ENCODE data around the gene MAST4.

MAST4 gene

DNA sequence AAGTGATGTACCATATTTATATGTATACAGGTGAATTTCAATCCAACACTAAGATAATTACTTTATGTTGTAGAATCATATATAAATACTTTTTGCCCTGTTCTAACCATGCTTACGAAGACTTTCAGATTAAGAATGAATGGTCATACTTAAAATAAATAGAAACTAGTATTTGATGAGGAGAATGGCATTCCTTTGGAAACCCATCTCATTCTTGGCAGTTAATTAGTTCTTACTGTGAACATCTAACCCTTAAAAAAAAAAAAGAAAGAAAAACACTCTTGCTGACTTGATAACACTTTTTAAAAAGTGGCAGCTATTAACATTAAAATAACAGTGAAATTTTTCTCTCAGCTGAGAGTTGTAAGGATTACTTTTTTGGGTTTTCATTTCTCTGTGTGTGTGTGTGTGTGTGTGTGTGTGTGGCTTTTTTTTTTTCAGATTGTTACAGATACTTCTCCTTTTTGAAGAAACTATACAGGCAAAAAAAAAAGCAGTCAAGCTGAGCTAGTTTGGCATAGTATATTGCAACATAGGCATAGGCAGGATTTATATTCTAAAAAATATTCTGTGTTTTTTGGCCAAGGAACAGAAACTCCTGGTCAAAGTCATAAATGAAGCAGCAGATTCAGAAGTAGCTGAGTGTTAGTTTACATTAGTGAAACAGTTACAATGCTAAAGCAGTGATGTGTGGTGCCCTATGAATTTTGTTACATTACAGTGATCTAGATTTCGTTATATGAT is 436.9 kb downstream of the MAST4 start:
- no peak overlapping the region for H3K4me3 ChIP-seq (ENCODE audit: low read depth, low read length)
- no peaks in the 10 kb centered on the region for H3K27me3 ChIP-seq (ENCODE audit: control insufficient read depth, insufficient read depth, low read length)
- peaks cover 32% of the 10 kb centered on the region for H3K4me1 ChIP-seq (ENCODE audit: control insufficient read depth, insufficient read depth, low read length)
- H3K9me3 ChIP-seq (ENCODE audit: control insufficient read depth, insufficient read depth, low read depth, low read length) = no peaks in the 10 kb centered on the region
- no peak overlapping the region for H3K27ac ChIP-seq (ENCODE audit: low read depth, low read length)
- H3K36me3 ChIP-seq (ENCODE audit: control insufficient read depth, insufficient read depth, low read length) = no peaks in the 10 kb centered on the region
- H3K9ac ChIP-seq (ENCODE audit: low read length) = no peak overlapping the region

- Histone ChIP-seq H3K4me3 (ENCODE audit: low read depth, low read length) (no peak overlapping the region), H3K27me3 (ENCODE audit: control insufficient read depth, insufficient read depth, low read length) (no peaks in the 10 kb centered on the region), H3K27ac (ENCODE audit: low read depth, low read length) (no peak overlapping the region), H3K9me3 (ENCODE audit: control insufficient read depth, insufficient read depth, low read depth, low read length) (no peaks in the 10 kb centered on the region), H3K4me1 (ENCODE audit: control insufficient read depth, insufficient read depth, low read length) (peaks cover 33% of the 10 kb centered on the region), H3K36me3 (ENCODE audit: control insufficient read depth, insufficient read depth, low read length) (no peaks in the 10 kb centered on the region), H3K9ac (ENCODE audit: low read length) (no peak overlapping the region)
Observed at GRCh38 chr5:67033880-67034651, 437.9 kb downstream of the MAST4 start.

DNA sequence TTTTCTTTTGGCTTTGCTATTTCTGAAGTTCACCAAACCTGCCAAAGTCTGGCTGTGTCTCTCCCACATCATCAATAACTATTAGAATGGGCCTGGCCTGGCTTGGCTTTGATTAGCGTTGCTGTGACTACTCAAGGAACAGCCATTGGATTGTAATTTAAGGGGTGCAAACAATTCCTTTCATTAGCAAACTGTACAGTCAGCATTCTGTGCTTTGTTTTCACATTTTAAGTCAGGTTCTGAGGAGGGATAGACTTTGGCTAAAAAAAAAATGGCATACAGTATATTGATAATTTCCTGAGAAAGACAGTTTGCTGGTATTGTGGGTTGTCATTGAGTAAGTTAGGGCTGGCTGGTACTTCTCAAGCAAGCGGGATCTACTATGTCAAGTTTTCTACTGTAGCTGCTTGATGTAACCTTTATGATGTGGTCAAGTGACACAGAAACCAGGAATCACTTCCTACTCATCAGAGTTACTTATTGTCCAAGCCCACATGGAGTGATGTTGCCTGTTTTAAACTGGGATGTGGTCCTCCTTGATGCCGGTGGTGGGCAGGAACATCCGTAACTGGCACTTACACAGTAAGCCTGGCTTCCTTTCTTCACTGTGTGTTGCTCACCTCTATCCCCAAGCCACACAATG is 439.0 kb downstream of the MAST4 start:
- H3K4me3 ChIP-seq (ENCODE audit: low read depth, low read length) = no peak overlapping the region
- no peaks in the 10 kb centered on the region for H3K27me3 ChIP-seq (ENCODE audit: control insufficient read depth, insufficient read depth, low read length)
- H3K27ac ChIP-seq (ENCODE audit: low read depth, low read length) = no peak overlapping the region
- H3K36me3 ChIP-seq (ENCODE audit: control insufficient read depth, insufficient read depth, low read length) = no peaks in the 10 kb centered on the region
- H3K9ac ChIP-seq (ENCODE audit: low read length) = no peak overlapping the region
- peaks cover 37% of the 10 kb centered on the region for H3K4me1 ChIP-seq (ENCODE audit: control insufficient read depth, insufficient read depth, low read length)
- no peaks in the 10 kb centered on the region for H3K9me3 ChIP-seq (ENCODE audit: control insufficient read depth, insufficient read depth, low read depth, low read length)

GRCh38 chr5:67037171-67037570 is 441.0 kb downstream of the MAST4 start:
- Histone ChIP-seq H3K9ac (ENCODE audit: low read length) (no peak overlapping the region), H3K27ac (ENCODE audit: low read depth, low read length) (no peak overlapping the region), H3K4me1 (ENCODE audit: control insufficient read depth, insufficient read depth, low read length) (peaks cover 31% of the 10 kb centered on the region), H3K36me3 (ENCODE audit: control insufficient read depth, insufficient read depth, low read length) (no peaks in the 10 kb centered on the region), H3K4me3 (ENCODE audit: low read depth, low read length) (no peak overlapping the region), H3K27me3 (ENCODE audit: control insufficient read depth, insufficient read depth, low read length) (no peaks in the 10 kb centered on the region), H3K9me3 (ENCODE audit: control insufficient read depth, insufficient read depth, low read depth, low read length) (no peaks in the 10 kb centered on the region)

DNA sequence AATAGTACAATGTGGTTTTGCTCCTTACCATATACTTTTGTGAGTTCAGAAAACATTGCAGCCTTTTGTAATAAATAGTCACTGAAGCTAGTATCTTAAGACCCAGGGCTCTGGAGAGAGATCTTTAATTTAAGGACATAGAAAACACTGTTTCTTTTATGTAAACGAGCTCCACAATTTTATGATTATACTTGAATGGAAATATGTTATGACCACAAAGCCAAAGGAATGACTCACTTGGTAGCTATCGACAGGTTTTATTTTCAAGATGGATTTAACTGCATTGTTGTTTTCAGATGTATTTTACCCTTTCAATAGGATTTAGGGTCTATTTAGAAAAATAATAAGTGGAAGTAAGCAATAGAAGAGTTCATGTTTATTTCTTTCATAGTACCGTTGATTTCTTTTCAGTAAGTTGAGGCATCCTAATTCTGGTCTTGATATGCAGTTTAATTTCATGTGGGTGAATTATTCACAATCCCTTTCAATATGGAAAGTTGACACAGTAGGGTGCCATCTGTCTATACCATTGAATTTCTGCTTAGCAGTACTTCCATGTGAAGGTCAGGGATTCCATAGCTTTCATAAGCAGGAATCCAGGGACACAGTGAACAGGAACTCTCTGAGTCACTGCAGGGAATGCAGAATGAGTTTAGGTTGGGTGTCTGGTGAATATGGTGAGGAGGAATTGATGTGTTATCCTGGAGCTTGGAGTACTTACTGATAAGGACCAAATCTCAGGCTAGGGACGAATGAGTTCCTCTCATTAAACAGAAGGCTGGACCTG is 442.8 kb downstream of the MAST4 start:
- no peaks in the 10 kb centered on the region for H3K9me3 ChIP-seq (ENCODE audit: control insufficient read depth, insufficient read depth, low read depth, low read length)
- H3K27ac ChIP-seq (ENCODE audit: low read depth, low read length) = no peak overlapping the region
- no peak overlapping the region for H3K4me3 ChIP-seq (ENCODE audit: low read depth, low read length)
- no peaks in the 10 kb centered on the region for H3K36me3 ChIP-seq (ENCODE audit: control insufficient read depth, insufficient read depth, low read length)
- peaks cover 32% of the 10 kb centered on the region for H3K4me1 ChIP-seq (ENCODE audit: control insufficient read depth, insufficient read depth, low read length)
- no peak overlapping the region for H3K9ac ChIP-seq (ENCODE audit: low read length)
- no peaks in the 10 kb centered on the region for H3K27me3 ChIP-seq (ENCODE audit: control insufficient read depth, insufficient read depth, low read length)

GRCh38 chr5:67042176-67043003 is 446.2 kb downstream of the MAST4 start:
- Histone ChIP-seq H3K9me3 (ENCODE audit: control insufficient read depth, insufficient read depth, low read depth, low read length) (no peaks in the 10 kb centered on the region), H3K4me1 (ENCODE audit: control insufficient read depth, insufficient read depth, low read length) (peaks cover 24% of the 10 kb centered on the region), H3K36me3 (ENCODE audit: control insufficient read depth, insufficient read depth, low read length) (no peaks in the 10 kb centered on the region), H3K27ac (ENCODE audit: low read depth, low read length) (no peak overlapping the region), H3K27me3 (ENCODE audit: control insufficient read depth, insufficient read depth, low read length) (no peaks in the 10 kb centered on the region), H3K4me3 (ENCODE audit: low read depth, low read length) (no peak overlapping the region), H3K9ac (ENCODE audit: low read length) (no peak overlapping the region)

DNA sequence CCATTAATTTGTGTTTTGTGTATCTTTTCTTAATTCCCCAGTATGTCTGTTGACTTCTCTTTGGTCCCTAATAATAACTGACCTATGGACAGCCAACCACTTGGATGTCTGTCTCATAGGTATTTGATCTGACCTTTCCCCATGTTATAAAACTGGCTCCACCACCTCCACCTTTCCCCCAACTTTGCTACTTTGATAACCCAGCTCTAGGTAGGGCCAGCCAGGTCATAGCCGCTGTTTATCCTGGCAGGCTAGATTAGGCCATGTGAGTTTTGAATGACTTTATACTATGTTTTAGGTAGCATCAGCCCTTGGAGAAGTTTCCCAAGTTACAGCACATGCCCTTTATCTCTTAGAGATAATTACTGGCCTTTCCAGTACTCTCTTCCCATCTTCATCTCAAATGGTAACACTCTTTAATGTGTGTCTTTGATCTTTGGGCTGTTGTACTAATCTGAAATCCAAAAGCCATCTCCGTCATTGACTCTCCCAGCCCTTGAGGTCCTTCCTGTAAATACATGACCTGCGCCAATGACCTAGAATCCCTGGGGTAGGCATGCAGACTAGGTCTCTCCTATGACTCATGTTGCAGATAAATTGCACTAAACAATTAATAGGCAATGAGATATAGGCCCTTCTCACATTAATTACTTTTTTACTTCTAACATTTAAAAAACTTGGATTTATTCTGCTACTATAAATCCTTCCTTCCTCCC is 447.8 kb downstream of the MAST4 start:
- H3K4me3 ChIP-seq (ENCODE audit: low read depth, low read length) = no peak overlapping the region
- H3K36me3 ChIP-seq (ENCODE audit: control insufficient read depth, insufficient read depth, low read length) = no peaks in the 10 kb centered on the region
- H3K27ac ChIP-seq (ENCODE audit: low read depth, low read length) = no peak overlapping the region
- H3K27me3 ChIP-seq (ENCODE audit: control insufficient read depth, insufficient read depth, low read length) = no peaks in the 10 kb centered on the region
- H3K9me3 ChIP-seq (ENCODE audit: control insufficient read depth, insufficient read depth, low read depth, low read length) = no peaks in the 10 kb centered on the region
- no peak overlapping the region for H3K9ac ChIP-seq (ENCODE audit: low read length)
- peaks cover 28% of the 10 kb centered on the region for H3K4me1 ChIP-seq (ENCODE audit: control insufficient read depth, insufficient read depth, low read length)

DNA sequence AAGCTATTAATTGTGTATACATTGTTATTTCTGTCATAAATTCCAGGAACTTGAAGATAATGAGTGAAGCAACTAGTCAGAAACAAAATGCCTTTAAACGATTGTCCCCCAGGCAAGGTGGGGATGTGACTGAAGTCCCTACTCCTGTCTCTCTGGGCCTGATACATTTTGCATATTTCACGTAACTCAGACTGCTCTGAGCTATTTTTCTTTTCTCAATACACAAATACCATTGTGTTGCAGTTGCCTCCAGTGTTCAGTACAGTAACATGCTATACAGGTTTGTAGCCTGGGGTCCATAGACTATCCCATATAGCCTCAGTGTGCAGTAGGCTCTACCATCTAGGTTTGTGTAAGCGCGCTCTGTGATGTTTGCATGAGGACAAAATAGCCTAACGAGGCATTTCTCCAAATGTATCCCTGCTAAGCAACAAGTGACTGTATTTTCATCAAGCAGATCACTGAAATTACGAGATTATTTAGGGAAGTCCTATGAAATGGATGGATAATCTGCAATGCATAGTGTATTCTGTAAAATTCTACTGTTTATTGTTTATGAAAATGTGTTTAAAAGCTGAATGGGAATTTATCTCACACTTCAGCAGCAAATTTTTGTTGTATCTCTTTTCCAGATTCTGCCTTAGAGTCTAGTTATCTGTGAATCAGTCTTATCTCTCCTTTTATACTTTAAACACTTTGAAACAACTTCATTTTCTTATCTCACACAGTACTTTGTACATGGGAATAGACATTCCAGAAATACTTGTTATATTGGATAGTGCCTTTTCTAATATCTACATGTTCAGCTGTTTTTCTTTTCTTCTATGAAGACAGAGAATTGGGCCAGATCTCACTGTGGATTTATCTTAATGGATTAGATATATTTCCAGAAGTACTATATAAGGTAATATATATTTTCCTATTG is 449.9 kb downstream of the MAST4 start:
- no peaks in the 10 kb centered on the region for H3K36me3 ChIP-seq (ENCODE audit: control insufficient read depth, insufficient read depth, low read length)
- H3K9ac ChIP-seq (ENCODE audit: low read length) = no peak overlapping the region
- no peak overlapping the region for H3K4me3 ChIP-seq (ENCODE audit: low read depth, low read length)
- H3K27me3 ChIP-seq (ENCODE audit: control insufficient read depth, insufficient read depth, low read length) = no peaks in the 10 kb centered on the region
- H3K27ac ChIP-seq (ENCODE audit: low read depth, low read length) = no peak overlapping the region
- H3K4me1 ChIP-seq (ENCODE audit: control insufficient read depth, insufficient read depth, low read length) = peaks cover 24% of the 10 kb centered on the region
- no peaks in the 10 kb centered on the region for H3K9me3 ChIP-seq (ENCODE audit: control insufficient read depth, insufficient read depth, low read depth, low read length)

DNA sequence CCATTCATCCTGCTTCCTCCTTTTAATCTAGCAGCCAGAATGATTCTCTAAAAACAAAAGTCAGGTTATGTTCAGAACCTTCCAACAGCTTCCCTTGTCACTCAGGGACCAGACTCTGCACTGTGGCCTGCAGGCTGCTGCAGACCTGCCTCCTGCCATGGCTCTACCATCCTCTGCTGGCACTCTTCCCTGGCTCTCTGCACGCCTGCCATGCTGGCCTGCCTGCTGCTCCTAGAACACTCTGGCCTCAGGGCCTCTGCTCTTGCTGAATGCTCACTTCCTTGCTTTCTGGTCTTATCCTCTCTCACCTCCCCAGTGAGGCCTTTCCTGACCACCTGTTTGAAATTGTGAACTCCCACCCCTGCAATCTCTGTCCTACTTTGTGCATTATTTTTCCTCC is 451.0 kb downstream of the MAST4 start:
- no peaks in the 10 kb centered on the region for H3K36me3 ChIP-seq (ENCODE audit: control insufficient read depth, insufficient read depth, low read length)
- H3K27ac ChIP-seq (ENCODE audit: low read depth, low read length) = no peak overlapping the region
- no peaks in the 10 kb centered on the region for H3K9me3 ChIP-seq (ENCODE audit: control insufficient read depth, insufficient read depth, low read depth, low read length)
- no peaks in the 10 kb centered on the region for H3K27me3 ChIP-seq (ENCODE audit: control insufficient read depth, insufficient read depth, low read length)
- H3K4me3 ChIP-seq (ENCODE audit: low read depth, low read length) = no peak overlapping the region
- H3K9ac ChIP-seq (ENCODE audit: low read length) = no peak overlapping the region
- peaks cover 19% of the 10 kb centered on the region for H3K4me1 ChIP-seq (ENCODE audit: control insufficient read depth, insufficient read depth, low read length)

Measured in HUES6 (cell line).